ENCODE measurements around the gene CXCL9.
"Not testable (repeated sequence)": the region's sequence is repeated elsewhere in the genome, so short reads cannot be mapped to it uniquely, and the experiment has no call there.

The CXCL9 gene

GRCh38 chr4:76007089-76007862 lies at the start of gene CXCL9:
Gene CXCL9, minus strand, starts transcription at chr4:76007509. Its CDS starts 60 bp downstream, at chr4:76007449.
- no peak for DNase-seq

- no peak for DNase-seq
These were observed 48.1 kb upstream of the CXCL9 start for GRCh38 chr4:76055421-76055820.

- no peak for DNase-seq
These were observed 47.7 kb upstream of the CXCL9 start for GRCh38 chr4:76055016-76055415.

GRCh38 chr4:76053730-76054129 lies 46.4 kb upstream of the CXCL9 start:
- no peak for DNase-seq

GRCh38 chr4:76050560-76051050 lies 43.3 kb upstream of the CXCL9 start:
- DNase-seq = not testable (repeated sequence)

GRCh38 chr4:76049860-76050416 lies 42.6 kb upstream of the CXCL9 start:
- not testable (repeated sequence) for DNase-seq

DNA sequence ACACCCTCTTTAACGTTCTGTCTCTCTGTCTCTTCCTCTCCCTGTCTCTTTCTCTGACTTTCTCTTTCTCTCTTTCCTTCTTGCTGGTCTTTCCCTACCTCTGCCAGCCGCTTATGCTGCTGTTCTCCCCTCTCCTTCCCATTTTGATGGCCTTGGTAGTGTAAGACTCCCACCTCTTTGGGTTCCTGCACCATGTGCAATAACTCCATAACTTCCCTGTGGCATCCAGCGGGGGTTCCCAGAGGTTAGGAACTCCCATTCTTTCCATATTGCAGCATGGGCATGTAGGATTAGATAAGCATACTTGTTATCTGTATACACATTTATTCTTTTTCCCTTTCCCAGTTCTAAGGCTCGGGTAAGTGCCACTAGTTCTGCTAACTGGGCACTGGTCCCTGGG lies 37.4 kb upstream of the CXCL9 start:
- DNase-seq = not testable (repeated sequence)

DNA sequence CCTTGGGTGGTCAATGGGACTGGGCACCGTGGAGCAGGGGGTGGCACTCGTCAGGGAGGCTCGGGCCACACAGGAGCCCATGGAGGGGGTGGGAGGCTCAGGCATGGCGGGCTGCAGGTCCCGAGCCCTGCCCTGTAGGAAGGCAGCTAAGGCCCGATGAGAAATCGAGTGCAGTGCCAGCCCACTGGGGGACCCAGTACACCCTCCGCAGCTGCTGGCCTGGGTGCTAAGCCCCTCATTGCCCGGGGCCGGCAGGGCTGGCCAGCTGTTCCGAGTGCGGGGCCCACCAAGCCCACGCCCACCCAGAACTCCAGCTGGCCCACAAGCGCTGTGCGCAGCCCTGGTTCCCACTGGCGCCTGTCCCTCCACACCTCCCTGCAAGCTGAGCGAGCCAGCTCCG lies 36.0 kb upstream of the CXCL9 start:
- DNase-seq = not testable (repeated sequence)

- not testable (repeated sequence) for DNase-seq
These were observed 35.1 kb upstream of the CXCL9 start for GRCh38 chr4:76042241-76042998.

- no peak for DNase-seq
These were observed 29.5 kb upstream of the CXCL9 start for GRCh38 chr4:76036855-76037254.

DNA sequence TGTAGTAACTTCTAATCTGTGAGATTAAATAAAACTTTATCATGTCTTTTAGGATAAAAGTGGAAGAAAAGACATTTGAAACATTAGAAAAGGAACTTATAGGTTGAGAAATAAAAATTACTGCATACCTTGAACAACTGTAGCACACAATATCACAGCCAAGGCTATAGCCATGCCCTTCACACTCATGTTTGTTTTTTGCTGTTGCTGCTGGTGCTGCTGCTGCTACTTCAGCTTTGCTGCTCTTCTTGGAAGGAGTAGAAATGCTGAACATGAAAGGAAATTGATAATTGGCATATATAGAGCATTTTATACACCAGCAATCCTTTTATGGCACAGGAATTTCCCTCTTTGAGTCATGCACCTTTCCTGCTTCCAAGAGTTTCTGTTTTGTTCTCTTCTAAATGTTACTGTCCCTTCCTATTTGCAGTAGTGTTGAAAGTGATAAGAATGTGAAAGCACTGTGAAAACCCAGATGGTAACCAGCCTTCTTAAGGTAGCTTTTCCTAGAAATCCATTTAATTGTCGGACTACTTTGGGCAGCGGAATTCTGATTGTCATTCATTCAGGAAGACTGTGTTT lies 28.6 kb upstream of the CXCL9 start, which contains the start of gene CXCL11:
CXCL11 (minus strand) TSS at position 272 of the 582 bp plus-strand sequence; CDS start at position 189, 83 bp downstream.
- DNase-seq = no peak

DNA sequence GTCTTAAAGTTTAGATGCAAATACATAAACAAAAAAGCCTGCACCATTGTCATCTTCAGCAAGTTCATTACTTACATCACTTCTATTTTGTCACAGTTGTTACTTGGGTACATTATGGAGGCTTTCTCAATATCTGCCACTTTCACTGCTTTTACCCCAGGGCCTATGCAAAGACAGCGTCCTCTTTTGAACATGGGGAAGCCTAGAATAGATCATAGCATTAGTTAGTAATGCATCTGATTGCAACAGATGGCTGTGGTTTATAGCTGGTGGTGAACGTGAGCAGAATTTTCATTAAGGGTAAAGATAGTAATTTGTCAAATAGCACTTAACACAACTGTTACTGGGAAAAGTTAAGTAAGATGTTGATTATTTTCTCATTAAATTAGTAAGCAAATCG lies 27.8 kb upstream of the CXCL9 start:
- no peak for DNase-seq

GRCh38 chr4:76029300-76029699 lies 22.0 kb upstream of the CXCL9 start:
- DNase-seq = no peak

- DNase-seq = no peak
These were observed 21.0 kb upstream of the CXCL9 start for GRCh38 chr4:76028350-76028765.

GRCh38 chr4:76024065-76024464 lies 16.8 kb upstream of the CXCL9 start:
- no peak for DNase-seq

GRCh38 chr4:76023389-76023788 lies 16.1 kb upstream of the CXCL9 start, which contains the start of gene CXCL10:
Gene CXCL10, minus strand, starts transcription at chr4:76023497. Its CDS starts 66 bp downstream, at chr4:76023431.
- no peak for DNase-seq

DNA sequence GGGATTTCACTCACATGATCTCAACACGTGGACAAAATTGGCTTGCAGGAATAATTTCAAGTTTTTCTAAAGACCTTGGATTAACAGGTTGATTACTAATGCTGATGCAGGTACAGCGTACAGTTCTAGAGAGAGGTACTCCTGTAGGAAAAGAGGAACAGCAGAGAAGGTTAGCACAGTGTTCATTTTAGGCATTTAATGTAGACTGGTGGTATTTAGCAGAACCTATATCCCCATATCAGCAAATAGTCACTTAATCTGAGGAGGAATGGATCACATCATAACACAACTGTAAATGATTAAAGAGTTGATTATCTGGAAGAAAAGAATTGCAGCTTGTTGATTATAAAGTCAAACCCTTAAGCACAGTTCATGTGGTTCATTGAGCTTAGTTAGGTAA lies 15.4 kb upstream of the CXCL9 start:
- no peak for DNase-seq

- no peak for DNase-seq
These were observed 14.7 kb upstream of the CXCL9 start for GRCh38 chr4:76022031-76022430.

DNA sequence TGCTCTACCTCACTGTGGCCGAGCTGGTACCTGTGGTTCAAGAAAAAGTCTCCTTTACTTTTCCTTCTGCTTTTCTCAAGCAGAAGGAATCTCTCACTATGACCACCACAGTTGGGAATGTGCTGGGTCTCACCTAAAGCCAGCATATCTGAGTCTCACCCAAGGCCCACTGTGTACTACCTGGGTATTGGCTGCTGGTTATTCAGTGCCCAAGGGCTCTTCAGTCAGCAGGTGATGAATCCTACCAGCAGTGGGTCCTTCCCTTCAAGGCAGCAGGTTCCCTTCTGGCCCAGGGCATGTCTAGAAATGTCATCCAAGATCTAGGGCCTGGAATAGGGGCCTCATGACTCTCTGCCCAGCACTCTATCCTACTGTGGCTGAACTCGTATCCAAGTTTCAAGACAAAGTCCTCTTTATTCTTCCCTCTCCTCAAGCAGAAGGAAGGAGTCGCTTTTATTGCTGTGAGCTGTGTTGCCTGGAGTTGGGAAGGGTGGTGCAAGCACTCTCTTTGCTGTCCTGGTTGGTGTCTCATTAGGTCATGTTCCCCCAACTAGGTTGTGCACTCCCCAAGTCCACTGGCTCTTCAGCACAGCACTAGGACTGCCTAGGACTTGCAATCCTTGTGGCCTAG lies 9.9 kb upstream of the CXCL9 start:
- no peak for DNase-seq

- no peak for DNase-seq
These were observed 9.1 kb upstream of the CXCL9 start for GRCh38 chr4:76016393-76016792.

GRCh38 chr4:76013540-76013939 lies 6.2 kb upstream of the CXCL9 start:
- no peak for DNase-seq

- DNase-seq = no peak
These were observed 5.1 kb upstream of the CXCL9 start for GRCh38 chr4:76012388-76012801.
